ENCODE data around the gene GPR78.

Gene GPR78

DNA sequence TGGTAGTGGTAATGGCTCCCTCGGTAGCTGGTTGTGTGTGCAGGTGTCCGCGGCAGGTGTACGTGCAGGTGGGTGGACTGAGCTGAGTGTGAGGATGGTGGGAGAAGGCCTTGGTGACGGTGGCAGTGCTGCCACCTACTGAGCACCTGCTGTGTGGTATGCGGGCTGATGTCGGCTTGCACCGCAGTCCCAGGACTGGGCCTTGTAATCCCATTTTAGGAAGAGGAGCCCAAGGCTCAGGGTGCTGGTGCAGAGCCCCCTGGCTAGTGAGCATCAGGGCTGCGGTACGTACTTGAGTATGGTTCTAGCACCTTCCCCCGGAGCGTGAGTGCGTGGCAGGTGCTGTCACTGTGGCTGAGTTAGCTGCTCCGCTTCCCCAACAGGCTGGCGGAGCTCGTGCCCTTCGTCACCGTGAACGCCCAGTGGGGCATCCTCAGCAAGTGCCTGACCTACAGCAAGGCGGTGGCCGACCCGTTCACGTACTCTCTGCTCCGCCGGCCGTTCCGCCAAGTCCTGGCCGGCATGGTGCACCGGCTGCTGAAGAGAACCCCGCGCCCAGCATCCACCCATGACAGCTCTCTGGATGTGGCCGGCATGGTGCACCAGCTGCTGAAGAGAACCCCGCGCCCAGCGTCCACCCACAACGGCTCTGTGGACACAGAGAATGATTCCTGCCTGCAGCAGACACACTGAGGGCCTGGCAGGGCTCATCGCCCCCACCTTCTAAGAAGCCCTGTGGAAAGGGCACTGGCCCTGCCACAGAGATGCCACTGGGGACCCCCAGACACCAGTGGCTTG is 6.7 kb downstream of the GPR78 start:
- DNase-seq (ENCODE audit: low read depth in 2 of 2), result no peak

GRCh38 chr4:8587469-8588195 is 7.4 kb downstream of the GPR78 start:
- no peak for DNase-seq (ENCODE audit: low read depth in 2 of 2)

- DNase-seq (ENCODE audit: low read depth in 2 of 2), result no peak
Measured at GRCh38 chr4:8588196-8588470, 7.9 kb downstream of the GPR78 start.

DNA sequence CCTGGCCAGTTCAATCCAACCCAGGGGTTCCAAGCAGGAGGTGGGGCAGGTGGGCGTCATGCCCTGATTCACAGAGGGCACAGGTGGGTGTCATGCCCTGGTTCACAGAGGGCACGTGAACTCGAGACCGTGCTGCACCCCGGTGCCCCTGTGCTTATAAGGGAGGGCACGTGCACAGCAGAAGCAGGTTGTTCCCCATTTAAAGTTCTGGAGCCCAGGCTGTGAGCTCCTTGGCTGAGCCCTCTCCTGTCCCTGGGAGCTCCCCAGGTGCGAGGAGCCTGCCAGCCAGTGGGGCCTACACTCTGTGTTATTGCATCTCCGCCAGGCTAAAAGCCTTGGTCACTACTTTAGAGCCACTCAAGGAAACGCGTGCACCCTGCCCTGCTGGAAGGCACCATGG is 9.1 kb downstream of the GPR78 start:
- no peak for DNase-seq (ENCODE audit: low read depth in 2 of 2)

GRCh38 chr4:8589823-8590545 is 9.8 kb downstream of the GPR78 start:
- DNase-seq (ENCODE audit: low read depth in 2 of 2), result no peak

GRCh38 chr4:8590546-8590880 is 10.3 kb downstream of the GPR78 start:
- DNase-seq (ENCODE audit: low read depth in 2 of 2), result no peak

DNA sequence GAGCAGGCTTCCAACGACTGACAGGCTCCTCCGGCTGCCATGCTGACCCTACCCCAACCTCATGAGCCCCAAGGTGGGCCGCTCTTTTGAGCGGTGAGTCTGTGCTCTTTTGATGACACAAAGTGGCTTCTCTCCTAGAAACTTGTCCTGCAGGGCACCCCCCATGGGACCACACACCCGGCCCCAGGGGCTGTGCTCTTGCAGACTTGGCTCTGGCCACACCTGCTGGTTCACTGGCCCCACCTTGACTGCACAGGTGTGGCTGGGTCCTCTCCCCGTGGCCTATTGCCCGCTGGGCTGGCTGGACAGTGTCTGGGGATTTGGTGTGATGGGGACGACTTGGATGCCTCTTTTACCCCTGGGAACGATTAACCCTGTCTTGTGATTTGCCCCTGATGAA is 10.9 kb downstream of the GPR78 start:
- no peak for DNase-seq (ENCODE audit: low read depth in 2 of 2)

DNA sequence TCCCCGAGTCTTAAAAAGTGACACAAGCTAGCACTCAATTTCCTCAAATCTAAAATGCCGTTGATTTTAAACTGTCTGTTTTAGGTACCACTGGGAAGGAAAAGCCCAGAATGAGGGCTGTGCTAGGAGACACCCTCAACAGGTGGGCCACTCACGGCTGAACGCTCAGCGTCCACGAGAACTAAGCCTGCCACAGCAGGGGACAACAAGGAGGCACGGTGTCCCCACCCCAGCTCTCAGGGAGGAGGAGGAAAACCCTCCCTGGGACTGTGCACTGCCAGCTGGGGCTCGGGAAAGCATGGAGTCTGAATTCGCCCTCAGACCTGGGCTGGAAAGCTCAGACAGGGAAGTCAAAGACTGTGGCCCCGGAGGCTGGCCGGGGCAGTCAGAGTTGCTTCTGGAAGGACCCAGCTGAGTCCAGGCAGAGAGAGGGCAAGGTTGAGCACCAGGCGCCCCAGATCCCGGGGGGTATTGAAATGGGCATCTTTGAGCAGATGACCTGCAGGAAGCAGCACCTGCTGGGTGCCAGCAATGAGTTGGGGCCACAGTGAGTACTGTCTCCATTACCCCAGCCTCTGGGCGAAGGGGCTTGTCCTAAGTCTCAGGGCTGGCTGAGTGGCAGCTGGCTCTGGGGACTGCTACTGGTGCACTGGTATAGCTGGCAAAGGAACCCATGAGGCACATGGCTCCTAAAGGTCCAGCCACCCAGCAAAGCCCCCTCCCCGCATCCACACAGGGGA is 11.6 kb downstream of the GPR78 start:
- no peak for DNase-seq (ENCODE audit: low read depth in 2 of 2)

DNA sequence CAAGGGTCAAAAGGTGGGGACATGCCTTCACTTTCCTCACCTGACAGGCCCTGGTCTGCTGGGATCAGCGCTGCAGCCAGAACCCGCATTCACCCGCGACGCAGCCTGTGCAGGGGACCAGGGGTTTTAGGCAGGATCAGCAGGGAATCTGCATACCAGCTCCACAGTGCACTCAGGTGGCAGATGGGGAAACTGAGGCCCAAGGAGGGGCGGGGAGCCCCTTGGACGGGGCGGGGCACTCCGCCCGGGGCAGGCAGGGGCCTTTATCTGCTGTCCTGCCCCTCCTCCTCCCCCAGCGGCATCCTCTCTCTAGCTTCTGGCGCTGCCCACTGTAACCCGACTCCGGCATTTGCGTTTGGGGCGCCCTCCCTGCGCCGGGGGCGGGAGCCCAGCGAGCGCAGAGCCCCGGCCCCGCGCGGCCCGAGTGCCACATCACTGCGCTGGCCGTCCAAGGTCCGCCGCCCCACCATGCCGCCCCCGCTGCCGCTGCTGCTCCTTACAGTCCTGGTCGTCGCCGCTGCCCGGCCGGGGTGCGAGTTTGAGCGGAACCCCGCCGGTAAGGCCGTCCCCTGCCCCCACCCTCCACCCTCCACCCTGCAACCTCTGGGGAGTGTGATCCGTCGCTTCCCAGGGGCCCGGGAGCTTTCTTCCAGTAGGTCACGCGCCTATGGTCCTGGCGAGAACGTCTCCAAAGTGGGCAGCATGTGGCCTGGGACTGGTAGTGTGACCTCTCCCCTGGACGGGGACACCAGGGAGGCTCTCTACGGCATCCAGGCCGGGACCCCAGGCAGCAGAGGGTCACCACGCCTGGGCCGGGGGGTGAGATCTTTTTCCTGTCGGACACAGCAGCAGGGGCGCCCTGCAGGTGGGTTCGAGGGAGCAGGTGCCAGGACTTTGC is 12.4 kb downstream of the GPR78 start, which contains the start of gene CPZ:
TSS of gene CPZ (plus strand) at position 400 of the 898 bp plus-strand sequence. CDS start at position 469, 69 bp downstream.
- DNase-seq (ENCODE audit: low read depth in 2 of 2), result no peak

DNA sequence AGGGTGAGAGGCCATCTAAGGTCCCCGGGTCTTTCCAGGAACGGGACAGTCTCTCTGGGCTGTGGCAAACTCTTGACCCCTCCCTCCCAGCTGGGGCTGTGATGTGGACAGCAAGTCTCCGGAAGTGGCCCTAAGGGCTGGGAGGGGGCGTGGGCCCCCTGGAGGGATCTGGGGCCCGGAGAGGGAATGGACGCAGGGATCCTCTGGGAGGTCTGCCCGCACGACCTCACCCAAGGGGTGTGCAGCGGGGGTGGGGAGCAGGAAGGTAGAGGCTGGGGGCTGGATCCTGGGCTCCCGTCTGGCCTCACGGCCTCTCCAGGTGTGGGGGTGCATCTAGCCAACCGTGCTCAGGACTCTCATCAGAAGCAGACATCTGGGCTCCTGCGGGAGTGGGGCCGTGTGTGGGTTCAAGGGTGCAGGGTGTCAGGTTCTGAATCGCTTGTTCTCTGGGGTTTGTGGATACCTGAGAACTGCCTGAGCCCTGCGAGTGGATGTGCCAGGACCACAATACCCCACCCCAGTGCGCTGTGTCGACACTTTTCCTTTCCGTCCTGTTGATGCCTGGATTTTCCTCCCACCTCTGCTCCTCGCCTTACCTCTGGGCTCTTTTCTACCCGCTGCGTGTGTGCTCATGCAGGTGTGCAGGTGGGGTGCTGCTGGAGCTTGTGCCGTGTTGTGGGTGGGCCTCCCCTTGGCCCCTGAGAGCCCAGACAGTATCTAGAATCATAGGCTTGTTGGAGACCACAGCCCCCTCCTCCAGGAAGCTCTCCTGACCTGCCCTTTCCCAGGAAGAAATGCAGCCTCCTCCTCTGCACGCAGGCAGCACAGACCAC is 13.3 kb downstream of the GPR78 start:
- DNase-seq (ENCODE audit: low read depth in 2 of 2), result no peak

GRCh38 chr4:8594097-8595038 is 14.2 kb downstream of the GPR78 start:
- DNase-seq (ENCODE audit: low read depth in 2 of 2), result no peak

- no peak for DNase-seq (ENCODE audit: low read depth in 2 of 2)
Measured at GRCh38 chr4:8595237-8596087, 15.3 kb downstream of the GPR78 start.

- DNase-seq (ENCODE audit: low read depth in 2 of 2), result no peak
Measured at GRCh38 chr4:8596891-8597290, 16.7 kb downstream of the GPR78 start.

DNA sequence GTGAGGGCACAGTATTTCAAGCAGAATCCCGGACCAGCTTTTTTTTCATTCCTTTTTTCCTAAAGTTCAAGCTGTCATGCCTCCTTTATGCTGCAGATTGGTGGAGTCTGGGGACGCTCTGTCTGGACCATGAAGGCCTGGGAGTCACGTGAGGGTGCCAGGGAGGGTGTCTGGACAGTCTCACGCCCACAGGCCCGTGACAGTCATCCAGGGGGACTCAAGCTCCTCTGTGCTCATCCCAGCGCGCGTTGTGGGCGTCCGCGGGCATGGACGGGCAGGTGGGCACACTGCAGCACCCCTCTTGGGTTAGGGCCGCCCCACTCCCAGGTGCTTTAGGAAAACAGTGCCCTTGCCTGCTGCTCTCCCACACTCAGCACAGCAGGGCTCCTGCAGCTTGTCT is 17.1 kb downstream of the GPR78 start:
- no peak for DNase-seq (ENCODE audit: low read depth in 2 of 2)

- no peak for DNase-seq (ENCODE audit: low read depth in 2 of 2)
Measured at GRCh38 chr4:8597791-8598190, 17.6 kb downstream of the GPR78 start.

- DNase-seq (ENCODE audit: low read depth in 2 of 2), result no peak
Measured at GRCh38 chr4:8598391-8599090, 18.3 kb downstream of the GPR78 start.

DNA sequence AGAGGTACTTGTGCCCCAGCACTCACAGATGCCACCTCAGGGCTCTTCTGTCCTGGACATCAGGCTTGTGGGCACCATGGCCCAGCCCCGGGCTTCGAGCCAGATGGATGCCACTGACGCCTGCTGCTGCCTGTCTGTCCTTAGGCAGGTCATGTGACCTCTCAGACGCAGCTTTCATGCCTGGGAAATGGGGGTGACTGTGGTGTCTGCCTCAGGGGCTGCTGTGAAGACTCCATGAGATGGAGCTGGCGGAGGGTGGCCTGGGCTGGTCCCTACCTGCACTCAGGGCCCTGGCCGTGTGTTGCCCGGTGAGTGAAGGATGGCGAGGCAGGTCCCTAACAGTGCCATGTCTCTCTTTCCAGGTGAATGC is 18.9 kb downstream of the GPR78 start:
- DNase-seq (ENCODE audit: low read depth in 2 of 2), result no peak

- no peak for DNase-seq (ENCODE audit: low read depth in 2 of 2)
Measured at GRCh38 chr4:8599657-8600056, 19.5 kb downstream of the GPR78 start.
